Measurements from ENCODE around the gene ATRNL1. TPM values are rescaled to one million over a fixed set of nuclear protein-coding genes. Genes with fewer than 3 reads are reported as not detected.

ATRNL1 gene
- total and polyA plus RNA-seq, 2 of the 8 experiments (the other 6 are each of a cell fraction or from before 2014, with no cell fraction given), result 5.1 to 17.6 TPM

DNA sequence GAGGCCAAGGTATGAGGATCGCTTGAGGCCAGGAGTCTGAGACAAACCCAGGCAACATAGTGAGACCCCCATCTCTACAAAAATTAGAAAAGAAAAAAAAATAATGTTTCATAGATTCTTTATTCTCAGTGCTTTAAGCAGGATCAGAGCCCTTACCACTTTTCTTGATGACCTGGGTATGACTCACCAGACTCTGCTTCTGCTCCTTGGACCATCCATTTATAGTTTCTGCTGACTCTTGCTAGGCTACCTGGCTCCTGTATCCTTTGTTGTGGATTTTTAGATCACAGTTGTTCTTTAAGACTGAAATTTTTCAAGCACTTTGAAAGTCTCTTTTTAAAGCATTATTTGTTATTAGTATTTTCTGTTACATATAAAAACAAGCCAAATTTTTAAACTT lies 768.7 kb downstream of the ATRNL1 start:
- H2AFZ ChIP-seq (ENCODE audit: low read length), result no peak overlapping the region
- H3K4ac ChIP-seq (replicated peaks; ENCODE audit: insufficient read length, low read depth, low read length), result no peak overlapping the region
- no peak overlapping the region for H3K14ac ChIP-seq (ENCODE audit: insufficient read length)
- H4K20me1 ChIP-seq (replicated peaks in 1 of 2; ENCODE audit: control insufficient read depth in 1 of 2, insufficient read depth in 2 of 2, low read length in 2 of 2), result no peaks in the 10 kb centered on the region
- no peak overlapping the region for H4K8ac ChIP-seq (ENCODE audit: extremely low read depth, insufficient read depth, low read length)
- H3K27ac ChIP-seq (ENCODE audit: low read depth, low read length), result no peak overlapping the region
- no peaks in the 10 kb centered on the region for H3K27me3 ChIP-seq (replicated peaks in 1 of 4; ENCODE audit: control insufficient read depth in 3 of 4, extremely low read depth in 1 of 4, insufficient read depth in 3 of 4, low read length in 3 of 4)
- ChIA-PET CTCF (ENCODE audit: partially characterized antibody) (interaction anchor here (1.5 kb wide), 1 partner anchor 12 kb away, joined by 4 read pairs; no protein-coding TSS in a partner anchor), POLR2A (ENCODE audit: partially characterized antibody) (no interaction called here)
- 100% methylated on average over 1 of the region's 1 CpG; no CpG with 5 or more reads in 1 of the 2 experiments for WGBS, 2 experiments (ENCODE audit: extremely low coverage in 1 of 2, insufficient coverage in 1 of 2, insufficient read length in 1 of 2, insufficient replicate concordance in 2 of 2, low coverage in 1 of 2, low lambda C conversion rate in 2 of 2, missing lambda C conversion rate in 1 of 2)
- H3K4me2 ChIP-seq (ENCODE audit: insufficient read depth in 1 of 2, low read depth in 2 of 2, low read length in 2 of 2), result no peak overlapping the region
- H3K56ac ChIP-seq (replicated peaks; ENCODE audit: insufficient read length, low read depth, low read length), result no peak overlapping the region
- no peak overlapping the region for H3K4me3 ChIP-seq (ENCODE audit: extremely low read depth in 1 of 4, insufficient read depth in 2 of 4, low read depth in 3 of 4, low read length in 4 of 4)
- H2BK20ac ChIP-seq (ENCODE audit: low read length), result no peak overlapping the region
- H3K23me2 ChIP-seq (ENCODE audit: low read depth, low read length), result no peaks in the 10 kb centered on the region
- H2BK120ac ChIP-seq (replicated peaks; ENCODE audit: low read depth, low read length), result no peak overlapping the region
- DNase-seq (ENCODE audit: low read depth in 1 of 2, low spot score in 2 of 2) (no peak), FAIRE-seq (no peak)
- H3K79me1 ChIP-seq (ENCODE audit: low read depth, low read length), result no peaks in the 10 kb centered on the region
- no peak overlapping the region for H3K23ac ChIP-seq (ENCODE audit: insufficient read length)
- H2BK5ac ChIP-seq (ENCODE audit: low read depth, low read length), result no peak overlapping the region
- no peaks in the 10 kb centered on the region for H3K9me3 ChIP-seq (ENCODE audit: insufficient read depth in 2 of 2, low read depth in 1 of 2, low read length in 1 of 2)
- H2BK12ac ChIP-seq (ENCODE audit: low read depth, low read length), result no peak overlapping the region
- no peak overlapping the region for H4K5ac ChIP-seq (ENCODE audit: insufficient read length, low read depth, low read length)
- no peak overlapping the region for H4K91ac ChIP-seq (replicated peaks; ENCODE audit: insufficient read length, low read length)
- no peaks in the 10 kb centered on the region for H3K36me3 ChIP-seq (ENCODE audit: control insufficient read depth in 2 of 4, insufficient read depth in 4 of 4, low read length in 3 of 4)
- H3K4me1 ChIP-seq (replicated peaks in 1 of 4; ENCODE audit: control insufficient read depth in 3 of 4, insufficient read depth in 4 of 4, low read length in 3 of 4), result no peaks in the 10 kb centered on the region
- H2AK5ac ChIP-seq (ENCODE audit: low read depth, low read length), result no peak overlapping the region
- no peaks in the 10 kb centered on the region for H3K79me2 ChIP-seq (ENCODE audit: control insufficient read depth in 1 of 2, insufficient read depth in 2 of 2, low read length in 2 of 2)
- H2BK15ac ChIP-seq (ENCODE audit: low read length), result no peak overlapping the region
- H3K9ac ChIP-seq (replicated peaks in 1 of 4; ENCODE audit: extremely low read depth in 1 of 4, low read depth in 3 of 4, low read length in 3 of 4), result no peak overlapping the region
- H3K18ac ChIP-seq (ENCODE audit: extremely low read depth, low read length), result no peak overlapping the region
- TF ChIP-seq POLR2A (IDR thresholded peaks at IDR 0.05; ENCODE audit: control extremely low read depth in 1 of 2, low read depth in 2 of 2, low read length in 2 of 2) (no peak), EP300 (IDR thresholded peaks at IDR 0.05; ENCODE audit: borderline replicate concordance in 1 of 2, low read depth in 2 of 2, low read length in 2 of 2) (no peak), PHF8 (conservative IDR thresholded peaks at IDR 0.05; ENCODE audit: low read depth, low read length) (no peak), CEBPB (IDR thresholded peaks at IDR 0.05; ENCODE audit: low read depth, low read length) (no peak), SIRT6 (IDR thresholded peaks at IDR 0.05; ENCODE audit: low read length) (no peak), SP2 (IDR thresholded peaks at IDR 0.05; ENCODE audit: low read length) (no peak), TAF1 (IDR thresholded peaks at IDR 0.05; ENCODE audit: low read depth, low read length) (no peak), RNF2 (IDR thresholded peaks at IDR 0.05; ENCODE audit: borderline replicate concordance, low read depth, low read length, missing control alignments, poor library complexity, severe bottlenecking) (no peak), ASH2L (IDR thresholded peaks at IDR 0.05; ENCODE audit: low read length) (no peak), TAF7 (optimal IDR thresholded peaks at IDR 0.05; ENCODE audit: borderline replicate concordance, low read depth, low read length) (no peak), HDAC2 (IDR thresholded peaks at IDR 0.05; ENCODE audit: borderline replicate concordance in 1 of 2, low read depth in 2 of 2, low read length in 2 of 2) (no peak), RAD21 (IDR thresholded peaks at IDR 0.05 in 1 of 2, conservative IDR thresholded peaks at IDR 0.05 in 1 of 2; ENCODE audit: low read depth in 2 of 2, low read length in 2 of 2) (no peak), TCF12 (IDR thresholded peaks at IDR 0.05; ENCODE audit: low read depth, low read length) (no peak), JUND (IDR thresholded peaks at IDR 0.05; ENCODE audit: low read length) (no peak)
- TF ChIP-seq, protein P1, sequence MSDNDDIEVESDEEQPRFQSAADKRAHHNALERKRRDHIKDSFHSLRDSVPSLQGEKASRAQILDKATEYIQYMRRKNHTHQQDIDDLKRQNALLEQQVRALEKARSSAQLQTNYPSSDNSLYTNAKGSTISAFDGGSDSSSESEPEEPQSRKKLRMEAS (IDR thresholded peaks at IDR 0.05), result no peak

Data from H1 (cell line).